AG09319 (cell line): Measurements from ENCODE around the gene USP49.

Experiments
- DNase-seq: peaks from one replicate; pipeline ENCODE4 v3.0.0-alpha.2; 2010; ENCODE audit warnings: low read depth; ENCODE audit errors: extremely low read depth
- TF ChIP-seq, protein P1 (sequence below): IDR thresholded peaks from 2 replicates; pipeline ENCODE4 v1.5.1; 2011; ENCODE audit warnings: low read depth, mild to moderate bottlenecking, inconsistent platforms, low read length, moderate library complexity

Gene USP49

GRCh38 chr6:41778895-41779294 is 116.3 kb downstream of the USP49 start:
- no peak for DNase-seq
- TF ChIP-seq, protein P1, sequence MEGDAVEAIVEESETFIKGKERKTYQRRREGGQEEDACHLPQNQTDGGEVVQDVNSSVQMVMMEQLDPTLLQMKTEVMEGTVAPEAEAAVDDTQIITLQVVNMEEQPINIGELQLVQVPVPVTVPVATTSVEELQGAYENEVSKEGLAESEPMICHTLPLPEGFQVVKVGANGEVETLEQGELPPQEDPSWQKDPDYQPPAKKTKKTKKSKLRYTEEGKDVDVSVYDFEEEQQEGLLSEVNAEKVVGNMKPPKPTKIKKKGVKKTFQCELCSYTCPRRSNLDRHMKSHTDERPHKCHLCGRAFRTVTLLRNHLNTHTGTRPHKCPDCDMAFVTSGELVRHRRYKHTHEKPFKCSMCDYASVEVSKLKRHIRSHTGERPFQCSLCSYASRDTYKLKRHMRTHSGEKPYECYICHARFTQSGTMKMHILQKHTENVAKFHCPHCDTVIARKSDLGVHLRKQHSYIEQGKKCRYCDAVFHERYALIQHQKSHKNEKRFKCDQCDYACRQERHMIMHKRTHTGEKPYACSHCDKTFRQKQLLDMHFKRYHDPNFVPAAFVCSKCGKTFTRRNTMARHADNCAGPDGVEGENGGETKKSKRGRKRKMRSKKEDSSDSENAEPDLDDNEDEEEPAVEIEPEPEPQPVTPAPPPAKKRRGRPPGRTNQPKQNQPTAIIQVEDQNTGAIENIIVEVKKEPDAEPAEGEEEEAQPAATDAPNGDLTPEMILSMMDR = no peak

DNA sequence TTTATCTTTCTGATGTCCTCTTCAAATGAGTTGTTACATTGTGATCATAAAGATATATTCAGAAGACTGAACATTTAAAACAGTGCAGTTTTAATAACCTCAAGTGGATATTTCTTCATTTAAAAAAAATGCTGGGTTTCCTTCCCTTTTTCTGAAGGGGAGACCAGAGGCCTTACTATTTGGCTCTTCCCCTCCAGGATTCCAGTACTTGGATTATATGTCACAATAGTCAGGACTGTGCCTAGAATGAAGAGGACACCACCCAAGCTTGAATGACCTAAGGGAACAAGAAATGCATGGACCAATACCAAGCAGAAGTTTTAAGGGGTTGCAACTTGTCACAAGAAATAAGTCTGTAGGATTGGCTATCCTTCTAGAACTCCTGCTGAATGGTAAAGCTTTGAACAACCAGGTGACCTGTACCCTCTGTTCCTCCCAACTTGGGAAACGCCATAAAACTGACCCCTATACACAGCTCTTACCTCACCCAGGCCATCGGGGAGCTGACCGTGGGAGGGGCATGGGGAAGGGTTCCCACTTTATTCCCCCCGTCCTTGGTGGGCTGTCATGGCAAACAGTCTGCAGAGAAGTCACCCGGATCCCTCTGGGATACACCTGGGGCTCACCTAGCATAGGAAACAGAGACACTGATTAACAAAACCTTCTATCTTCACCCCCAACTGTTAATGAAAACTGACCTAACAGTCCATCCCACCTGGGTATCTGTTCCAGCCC is 117.5 kb downstream of the USP49 start:
- TF ChIP-seq, protein P1 = no peak
- no peak for DNase-seq

DNA sequence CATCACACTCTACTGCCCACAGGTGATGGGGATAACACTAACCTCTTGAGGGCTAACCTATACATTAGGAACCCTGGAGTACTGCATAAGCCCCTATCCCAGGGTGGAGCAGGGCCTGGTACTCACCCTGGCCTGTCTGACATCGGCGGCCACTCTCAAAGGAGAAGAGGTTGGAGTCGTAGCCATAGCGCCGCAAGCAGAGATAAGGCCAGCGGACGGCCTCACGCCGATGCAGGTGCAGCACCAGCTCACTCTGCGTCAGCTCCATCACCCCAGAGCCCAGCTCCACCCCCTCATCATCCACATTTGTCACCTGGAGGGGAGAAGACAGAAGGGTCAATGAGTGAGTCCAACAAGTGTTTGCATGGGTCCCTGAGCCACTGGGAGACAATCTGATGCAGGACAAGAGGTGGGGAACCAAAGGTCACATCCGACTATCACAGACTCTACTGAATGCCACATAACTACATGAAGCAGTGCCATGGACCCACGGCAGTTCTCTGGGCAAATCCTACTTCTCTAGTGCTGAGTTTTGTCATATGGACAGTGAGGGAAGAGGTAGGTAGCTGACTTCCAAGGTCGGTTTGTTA is 119.8 kb downstream of the USP49 start:
- TF ChIP-seq, protein P1 = no peak

DNA sequence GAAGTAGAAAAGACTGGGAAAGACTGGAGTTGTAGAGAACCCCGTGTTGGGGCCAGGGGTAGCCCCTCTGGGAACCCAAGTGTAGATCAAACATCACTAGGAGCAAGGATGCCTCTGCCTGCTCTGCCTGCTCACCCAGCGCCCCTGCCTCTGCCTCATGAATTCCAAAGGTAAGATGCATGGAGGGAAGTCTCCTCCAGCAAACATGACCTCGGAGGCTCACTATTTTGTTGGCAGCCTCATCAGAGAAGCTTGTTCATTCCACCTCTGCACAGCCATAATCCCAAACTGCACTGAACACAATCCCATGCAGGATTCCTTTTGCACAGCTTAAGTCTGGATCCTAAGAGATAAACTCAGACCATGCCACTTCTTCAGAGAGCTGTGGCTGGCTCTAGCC is 120.3 kb downstream of the USP49 start:
- TF ChIP-seq, protein P1 = no peak
- no peak for DNase-seq

More for the DNA sequence above, 119.8 kb downstream of the USP49 start:
- DNase-seq = no peak

GRCh38 chr6:41771058-41771983 is 123.9 kb downstream of the USP49 start:
- DNase-seq = no peak
- TF ChIP-seq, protein P1 = no peak

- TF ChIP-seq, protein P1 = no peak
- DNase-seq = no peak
These were observed 124.7 kb downstream of the USP49 start for GRCh38 chr6:41770381-41771057.
